ENCODE results near the gene MLST8. TPM values are rescaled to one million over a fixed set of nuclear protein-coding genes. Genes with fewer than 3 reads are reported as not detected.

Gene MLST8
- total RNA-seq, 4 donors from 2014 or later, result 61.0 to 95.6 (median 63.1) TPM

- 5 to 12% methylated on average over 4 to 16 of the region's 64 CpGs for WGBS, 2 donors
- Histone ChIP-seq H3K27me3 (no peaks in the 10 kb centered on the region), H3K4me1 (peaks cover 22 to 34% of the 10 kb centered on the region in 2 donors), H3K4me3 (replicated peaks in 1 of 3) (no peak within 1 kb of the TSS), H3K9me3 (no peaks in the 10 kb centered on the region), H3K36me3 (peaks cover 34 to 35% of the 10 kb centered on the region in 2 donors), H3K27ac (no peak within 1 kb of the TSS)
- TF ChIP-seq POLR2A (IDR thresholded peaks at IDR 0.05) (no peak), CTCF (IDR thresholded peaks at IDR 0.05) (no peak)
- intact Hi-C loops (cut with DNase I), result no loop called here
- peak in 1 of 2 donors; percentile 46 for DNase-seq
Measured at GRCh38 chr16:2236337-2237101, 31.3 kb downstream of the MLST8 start, which contains the start of gene DNASE1L2. DNASE1L2 (plus strand) TSS chr16:2236444; CDS start chr16:2236817, 373 bp downstream.

- Histone ChIP-seq H3K4me3 (replicated peaks in 1 of 3) (no peak overlapping the region), H3K27me3 (no peaks in the 10 kb centered on the region), H3K9me3 (no peaks in the 10 kb centered on the region), H3K4me1 (peaks cover 16 to 29% of the 10 kb centered on the region in 2 donors), H3K36me3 (peaks cover 32 to 35% of the 10 kb centered on the region in 2 donors), H3K27ac (no peak overlapping the region)
- DNase-seq, result no peak
- 14 to 25% methylated on average over 7 to 11 of the region's 40 CpGs for WGBS, 2 donors
- intact Hi-C loops (cut with DNase I), result no loop called here
- no peak for TF ChIP-seq CTCF (IDR thresholded peaks at IDR 0.05)
- TF ChIP-seq POLR2A (IDR thresholded peaks at IDR 0.05), result no peak
Measured at GRCh38 chr16:2237102-2237482, 31.8 kb downstream of the MLST8 start.

- Histone ChIP-seq H3K4me1 (peaks cover 12 to 23% of the 10 kb centered on the region in 2 donors), H3K4me3 (replicated peaks in 1 of 3) (no peak overlapping the region), H3K27ac (no peak overlapping the region), H3K27me3 (no peaks in the 10 kb centered on the region), H3K9me3 (no peaks in the 10 kb centered on the region), H3K36me3 (peaks cover 35 to 37% of the 10 kb centered on the region in 2 donors)
- no peak for TF ChIP-seq CTCF (IDR thresholded peaks at IDR 0.05)
- 20% methylated on average over 1 of the region's 65 CpGs; no CpG with 5 or more reads in 1 of the 2 donors for WGBS, 2 donors
- intact Hi-C loops (cut with DNase I), result no loop called here
- DNase-seq, result no peak
Measured at GRCh38 chr16:2237493-2238149, 32.4 kb downstream of the MLST8 start.

- H3K27ac ChIP-seq, result no peak overlapping the region
- 72 to 79% methylated on average over 3 to 17 of the region's 18 CpGs for WGBS, 2 donors
- H3K9me3 ChIP-seq, result no peaks in the 10 kb centered on the region
- H3K4me3 ChIP-seq (replicated peaks in 1 of 3), result no peak overlapping the region
- DNase-seq, result no peak
- peaks cover 35 to 36% of the 10 kb centered on the region in 2 donors for H3K36me3 ChIP-seq
- TF ChIP-seq CTCF (IDR thresholded peaks at IDR 0.05) (no peak), POLR2A (IDR thresholded peaks at IDR 0.05) (no peak)
- H3K4me1 ChIP-seq, result peaks cover 6 to 17% of the 10 kb centered on the region in 2 donors
- H3K27me3 ChIP-seq, result no peaks in the 10 kb centered on the region
- intact Hi-C loops (cut with DNase I), result no loop called here
Measured at GRCh38 chr16:2238150-2238837, 33.0 kb downstream of the MLST8 start.

Measured in thyroid gland (tissue), 4 donors.